Glomerular endothelial cell (primary cell): ENCODE results near the gene CCR9. TPM values are rescaled to one million over a fixed set of nuclear protein-coding genes. Genes with fewer than 3 reads are reported as not detected.

Experiments
- DNase-seq: peaks from one replicate; pipeline ENCODE4 v3.0.0-alpha.2; 2011; ENCODE audit warnings: low read depth, low spot score; ENCODE audit errors: extremely low read depth
- total RNA-seq: library from RNA; depleted of rRNA; stranded (reverse); fragments of >200 nt; gene quantifications from 2 replicates; pipeline ENCODE4 v1.2.3, GENCODE V29; 2015

Gene CCR9
- total RNA-seq, 1 donor from 2014 or later, result not detected

DNA sequence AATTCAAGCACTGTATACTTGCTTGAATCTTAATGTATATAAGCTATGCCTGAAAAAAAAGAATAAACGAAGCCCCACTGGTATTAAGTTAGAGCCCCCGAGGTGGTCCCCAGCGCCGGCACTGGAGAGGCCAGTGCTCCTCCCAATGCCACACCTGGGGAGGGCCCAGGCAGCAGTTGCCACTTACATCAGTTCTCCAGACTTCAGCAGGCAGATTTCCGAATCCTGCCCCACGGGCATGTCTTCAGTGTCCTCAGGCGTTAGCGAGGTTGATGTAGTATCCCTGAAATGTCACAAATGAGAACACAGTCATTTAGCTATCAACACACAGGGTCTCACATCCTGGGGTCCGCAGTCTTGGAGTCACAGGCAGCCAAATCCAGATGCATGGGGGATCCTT lies 49.9 kb downstream of the CCR9 start:
- DNase-seq, result no peak

DNA sequence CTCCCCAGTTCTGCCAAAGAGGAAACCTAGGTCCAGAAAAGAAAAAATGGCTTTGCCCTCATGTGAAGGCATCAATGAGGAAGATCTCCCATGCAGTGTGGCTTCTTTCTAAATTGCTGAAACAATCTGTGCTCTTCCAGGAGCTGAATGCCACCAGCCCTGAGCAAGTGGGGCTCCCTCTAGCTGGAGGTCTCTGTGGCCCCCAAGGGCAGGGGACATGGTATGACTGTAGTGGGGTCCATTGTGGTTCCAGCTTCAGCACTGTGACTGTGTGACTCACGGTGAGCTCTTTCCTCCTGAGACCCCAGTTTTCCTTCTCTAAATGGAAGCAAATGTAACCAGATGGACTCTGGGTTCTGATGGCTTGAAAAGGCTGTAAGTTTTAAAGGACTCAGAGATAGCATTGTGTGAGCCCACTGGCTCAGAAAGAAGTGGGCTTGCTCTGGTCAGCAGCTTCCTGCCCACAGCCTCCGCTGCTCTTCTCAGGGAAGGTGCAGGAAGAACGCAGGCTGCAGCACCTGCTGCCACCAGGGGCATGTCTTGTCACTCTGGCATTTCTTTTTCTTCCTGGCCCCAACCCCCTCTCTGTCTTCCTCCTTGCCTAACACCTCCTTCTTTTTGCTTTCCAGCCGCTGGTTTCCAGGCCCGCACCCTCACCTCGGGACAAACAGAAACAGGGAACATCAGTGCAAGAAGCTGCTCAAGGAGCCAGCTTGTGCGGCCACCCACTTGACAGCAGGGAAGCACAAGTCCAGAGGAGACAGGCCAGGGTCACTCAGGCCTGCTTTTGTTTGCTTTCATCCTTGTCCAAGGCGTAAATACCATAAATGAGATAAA lies 51.1 kb downstream of the CCR9 start:
- no peak for DNase-seq

DNA sequence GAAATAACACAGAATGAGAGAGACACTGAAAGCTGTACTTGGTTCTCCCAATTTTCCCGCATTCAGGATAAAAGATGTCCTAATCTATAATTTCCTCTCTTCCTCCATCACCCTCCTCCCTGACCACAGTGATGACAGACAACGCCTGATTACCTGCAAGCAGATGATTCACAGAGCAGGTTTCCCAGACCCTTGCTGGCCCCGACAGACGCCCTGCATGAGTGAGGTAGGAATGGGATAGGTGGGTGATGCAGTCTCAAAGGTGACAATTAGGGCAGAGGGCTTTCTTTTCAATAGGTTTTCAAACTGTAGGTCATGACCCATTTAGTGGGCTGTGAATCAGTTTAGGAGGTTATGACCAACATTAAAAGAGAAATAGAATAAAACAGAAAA lies 51.7 kb downstream of the CCR9 start:
- no peak for DNase-seq

- DNase-seq, result peak; percentile 80
These were observed 52.5 kb downstream of the CCR9 start for GRCh38 chr3:45938864-45939263.

DNA sequence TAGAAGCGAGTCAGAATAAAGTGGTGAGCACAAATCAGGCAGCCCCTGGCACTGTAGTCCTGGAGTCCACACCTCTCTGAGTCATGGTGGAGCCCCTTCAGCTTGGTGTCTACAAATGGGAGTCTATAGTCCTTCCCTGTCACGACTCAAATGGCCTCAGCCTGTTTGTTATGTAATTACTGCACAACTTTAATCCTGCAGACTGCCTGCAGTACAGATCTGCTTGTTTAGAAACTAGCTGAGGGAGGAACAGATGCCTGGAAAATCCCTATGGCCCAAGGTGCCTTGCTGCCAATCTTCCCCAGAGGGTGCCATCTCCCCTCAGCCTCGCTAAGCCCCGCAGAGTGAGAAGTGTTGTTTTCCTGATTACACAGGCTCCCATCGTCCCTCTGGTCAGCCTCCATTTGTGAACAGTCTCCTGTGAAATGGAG lies 53.0 kb downstream of the CCR9 start:
- DNase-seq, result no peak

- DNase-seq, result no peak
These were observed 53.8 kb downstream of the CCR9 start for GRCh38 chr3:45940004-45940780.

GRCh38 chr3:45940781-45941365 lies 54.5 kb downstream of the CCR9 start:
- no peak for DNase-seq

- no peak for DNase-seq
These were observed 55.9 kb downstream of the CCR9 start for GRCh38 chr3:45942051-45942825.

DNA sequence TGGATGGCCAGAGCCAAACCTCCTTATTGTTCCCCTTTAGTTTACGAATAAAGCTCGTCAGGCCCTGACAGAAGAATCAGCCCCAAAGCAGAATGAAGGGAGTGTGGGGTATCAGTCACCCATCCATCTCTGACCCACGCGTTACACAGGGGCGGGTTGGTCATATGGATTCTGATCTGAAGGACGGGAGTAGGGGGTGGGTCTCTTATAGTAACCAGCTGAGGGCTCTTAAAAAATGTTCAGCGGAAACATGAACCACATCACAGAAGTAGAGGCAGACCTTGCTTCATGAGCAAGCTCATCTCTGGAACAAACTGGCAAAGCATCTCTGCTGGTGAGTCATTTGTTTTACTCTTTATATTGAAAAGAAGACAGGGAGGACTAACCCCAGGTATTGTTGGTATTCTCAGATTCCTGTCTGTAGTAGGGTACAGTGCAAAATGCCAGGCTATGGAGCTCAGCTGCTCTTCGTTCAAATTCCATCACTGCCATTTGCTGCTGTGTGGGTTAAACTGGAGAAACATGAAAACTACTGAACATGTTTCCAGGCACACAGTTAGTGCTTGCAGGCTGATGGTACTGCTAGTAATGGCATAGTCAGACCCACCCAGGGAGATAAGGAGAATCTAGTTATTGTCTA lies 57.0 kb downstream of the CCR9 start, which contains the start of gene CXCR6:
Gene CXCR6 (plus strand): TSS at position 258 of the 640 bp plus-strand sequence. CDS start 3,018 bp downstream, outside the sequence.
- DNase-seq, result no peak

- no peak for DNase-seq
These were observed 58.7 kb downstream of the CCR9 start for GRCh38 chr3:45944830-45945620.

DNA sequence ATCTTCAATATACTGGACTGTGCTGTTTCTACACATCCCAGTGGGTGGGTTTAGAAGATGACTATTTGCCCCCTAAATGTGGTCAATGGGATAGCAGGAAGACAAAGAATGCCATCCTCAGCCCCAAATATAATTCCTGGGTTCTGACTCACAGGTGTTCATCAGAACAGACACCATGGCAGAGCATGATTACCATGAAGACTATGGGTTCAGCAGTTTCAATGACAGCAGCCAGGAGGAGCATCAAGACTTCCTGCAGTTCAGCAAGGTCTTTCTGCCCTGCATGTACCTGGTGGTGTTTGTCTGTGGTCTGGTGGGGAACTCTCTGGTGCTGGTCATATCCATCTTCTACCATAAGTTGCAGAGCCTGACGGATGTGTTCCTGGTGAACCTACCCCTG lies 60.0 kb downstream of the CCR9 start:
- DNase-seq, result no peak

GRCh38 chr3:45946875-45947274 lies 60.5 kb downstream of the CCR9 start:
- DNase-seq, result no peak

DNA sequence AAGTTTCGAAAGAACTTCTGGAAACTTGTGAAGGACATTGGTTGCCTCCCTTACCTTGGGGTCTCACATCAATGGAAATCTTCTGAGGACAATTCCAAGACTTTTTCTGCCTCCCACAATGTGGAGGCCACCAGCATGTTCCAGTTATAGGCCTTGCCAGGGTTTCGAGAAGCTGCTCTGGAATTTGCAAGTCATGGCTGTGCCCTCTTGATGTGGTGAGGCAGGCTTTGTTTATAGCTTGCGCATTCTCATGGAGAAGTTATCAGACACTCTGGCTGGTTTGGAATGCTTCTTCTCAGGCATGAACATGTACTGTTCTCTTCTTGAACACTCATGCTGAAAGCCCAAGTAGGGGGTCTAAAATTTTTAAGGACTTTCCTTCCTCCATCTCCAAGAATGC lies 61.0 kb downstream of the CCR9 start:
- no peak for DNase-seq

GRCh38 chr3:45948311-45948781 lies 62.0 kb downstream of the CCR9 start:
- DNase-seq, result no peak

DNA sequence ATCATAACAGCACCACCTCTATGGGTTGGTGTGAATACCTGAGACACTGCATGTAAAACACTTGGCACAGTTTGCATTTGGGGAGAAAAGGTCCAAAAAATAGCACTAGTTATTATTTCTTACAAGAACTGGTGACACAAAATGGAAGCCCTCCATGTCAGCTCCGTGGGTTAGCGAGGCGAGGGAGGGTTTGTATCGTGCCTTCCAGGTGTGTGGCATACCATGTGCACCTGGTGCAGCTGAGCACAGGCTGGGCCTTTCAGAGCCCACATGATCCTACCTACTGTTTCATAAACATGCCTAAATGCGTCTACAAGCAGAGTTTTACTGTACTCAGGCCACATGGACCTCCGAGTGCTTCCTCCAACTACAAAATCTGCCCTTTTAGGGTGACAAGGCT lies 62.5 kb downstream of the CCR9 start:
- DNase-seq, result no peak

GRCh38 chr3:45949432-45949831 lies 63.1 kb downstream of the CCR9 start:
- no peak for DNase-seq

DNA sequence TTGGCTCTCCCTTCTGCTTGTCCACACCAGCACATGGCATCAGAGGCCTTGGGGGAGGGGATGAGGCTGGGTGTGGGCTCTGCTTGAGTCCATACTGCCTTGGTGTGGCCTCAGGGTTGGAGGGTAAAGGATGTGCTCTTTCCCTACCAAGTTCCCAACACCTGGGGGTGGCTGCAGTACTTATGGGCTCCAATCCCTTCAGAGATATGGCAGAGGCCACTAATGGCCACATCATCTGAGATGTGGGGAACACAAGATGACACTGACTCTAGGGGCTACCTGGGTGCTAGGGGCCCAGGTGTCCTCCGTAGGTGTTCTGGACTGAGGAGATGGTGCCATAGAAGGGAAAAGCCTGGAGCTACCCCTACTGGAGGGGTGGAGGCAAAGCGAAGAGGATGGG lies 63.8 kb downstream of the CCR9 start:
- no peak for DNase-seq

GRCh38 chr3:45950686-45951600 lies 64.6 kb downstream of the CCR9 start:
- no peak for DNase-seq
